Right hindlimb (tissue), 1 donor: Measurements from ENCODE around the gene FOXN1.
A peak's percentile ranks its signal among the peaks of the same experiment; 100 is the strongest.
"Not testable (repeated sequence)": the region's sequence is repeated elsewhere in the genome, so short reads cannot be mapped to it uniquely, and the experiment has no call there.

Experiments
- DNase-seq: peaks from one replicate; pipeline ENCODE4 v3.0.0-alpha.2; 2018

Gene FOXN1

GRCh38 chr17:28549236-28550132 lies 43.3 kb downstream of the FOXN1 start:
- DNase-seq: no peak

- DNase-seq: no peak
Measured at GRCh38 chr17:28550858-28551257, 44.7 kb downstream of the FOXN1 start.

- no peak for DNase-seq
Measured at GRCh38 chr17:28551421-28552175, 45.5 kb downstream of the FOXN1 start.

- DNase-seq: peak; percentile 88
Measured at GRCh38 chr17:28552176-28552999, 46.2 kb downstream of the FOXN1 start, which contains the start of gene UNC119. UNC119 (minus strand) TSS chr17:28552624; CDS start chr17:28552557, 67 bp downstream.

- DNase-seq: no peak
Measured at GRCh38 chr17:28553000-28553505, 46.9 kb downstream of the FOXN1 start.

- no peak for DNase-seq
Measured at GRCh38 chr17:28554565-28554964, 48.4 kb downstream of the FOXN1 start.

GRCh38 chr17:28555022-28555421 lies 48.9 kb downstream of the FOXN1 start:
- DNase-seq: no peak

GRCh38 chr17:28563475-28563874 lies 57.3 kb downstream of the FOXN1 start:
- no peak for DNase-seq

- DNase-seq: no peak
Measured at GRCh38 chr17:28567604-28568003, 61.5 kb downstream of the FOXN1 start.

GRCh38 chr17:28569446-28569845 lies 63.3 kb downstream of the FOXN1 start:
- no peak for DNase-seq

GRCh38 chr17:28570716-28571360 lies 64.7 kb downstream of the FOXN1 start:
- no peak for DNase-seq

- peak; percentile 94 for DNase-seq
Measured at GRCh38 chr17:28571361-28572122, 65.4 kb downstream of the FOXN1 start, which contains the start of gene PIGS. PIGS (minus strand) TSS chr17:28571524; CDS start chr17:28571496, 28 bp downstream.

GRCh38 chr17:28572259-28573039 lies 66.3 kb downstream of the FOXN1 start:
- no peak for DNase-seq

- no peak for DNase-seq
Measured at GRCh38 chr17:28573040-28573380, 66.9 kb downstream of the FOXN1 start.

- DNase-seq: no peak
Measured at GRCh38 chr17:28573521-28573920, 67.4 kb downstream of the FOXN1 start.

GRCh38 chr17:28573966-28574480 lies 67.9 kb downstream of the FOXN1 start:
- DNase-seq: no peak

- DNase-seq: no peak
Measured at GRCh38 chr17:28574526-28574925, 68.4 kb downstream of the FOXN1 start.

- DNase-seq: no peak
Measured at GRCh38 chr17:28575126-28575795, 69.1 kb downstream of the FOXN1 start.

- DNase-seq: not testable (repeated sequence)
Measured at GRCh38 chr17:28576016-28576415, 69.9 kb downstream of the FOXN1 start.
